OCI-LY3 (cell line): ENCODE data around the gene HOXA7.

Experiments used
- CTCF ChIP-seq: fragments of 200-600, 300-600 bp; sonication (generic); IDR thresholded peaks from 2 replicates; pipeline ENCODE4 v1.5.1; 2014; ENCODE audit warnings: antibody characterized with exemption, low read length, low read depth
- EZH2phosphoT487 ChIP-seq: fragments of 200-600 bp; shearing (Covaris generic); IDR thresholded peaks from 2 replicates; pipeline ENCODE4 v1.6.1; 2018; ENCODE audit warnings: antibody characterized with exemption, mixed run types, low read depth

DNA sequence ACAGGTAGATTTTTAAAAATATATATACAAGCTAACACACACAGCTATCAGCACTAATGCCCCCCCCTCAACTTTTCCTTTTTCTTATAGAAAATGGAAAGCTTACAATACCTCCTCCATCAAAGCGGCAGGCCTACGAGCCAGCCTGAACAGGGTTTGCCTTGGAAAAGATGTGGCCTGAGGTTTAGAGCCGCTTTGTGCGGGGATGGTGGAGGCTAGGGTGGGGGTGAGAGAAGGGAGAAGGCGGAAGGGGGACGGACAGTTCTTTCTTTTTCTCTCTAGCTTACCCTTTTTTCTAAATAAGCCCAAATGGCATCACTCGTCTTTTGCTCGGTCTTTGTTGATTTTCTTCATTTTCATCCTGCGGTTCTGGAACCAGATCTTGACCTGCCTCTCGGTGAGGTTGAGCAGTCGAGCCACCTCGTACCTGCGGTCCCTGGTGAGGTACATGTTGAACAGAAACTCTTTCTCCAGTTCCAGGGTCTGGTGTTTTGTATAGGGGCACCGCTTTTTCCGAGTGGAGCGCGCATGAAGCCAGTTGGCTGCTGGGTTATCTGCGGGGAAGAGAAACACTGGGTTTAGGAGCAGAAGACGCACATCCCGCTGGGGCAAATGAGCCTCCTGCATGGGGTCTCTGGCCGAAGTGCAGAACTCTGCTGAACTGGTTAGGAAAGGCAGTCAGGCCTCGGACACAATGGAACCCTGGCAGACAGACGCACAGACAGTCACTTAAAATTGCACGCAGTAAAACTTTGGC, 7.0 kb upstream of the HOXA7 start:
- TF ChIP-seq CTCF (no peak), EZH2phosphoT487 (no peak)
